NCI-H2196 treated with DMSO at 0.1 percent for 48 hours (cell line): ENCODE measurements around the gene MEIS3.
"Not testable (repeated sequence)": the region's sequence is repeated elsewhere in the genome, so short reads cannot be mapped to it uniquely, and the experiment has no call there.

ENCODE experiments used
- DNase-seq: peaks from one replicate; lab custom pipeline; 2025; ENCODE audit not compliant: unreplicated experiment; lab: John Stamatoyannopoulos, UW

The MEIS3 gene

GRCh38 chr19:47388721-47389120, 30.6 kb downstream of the MEIS3 start:
- not testable (repeated sequence) for DNase-seq

DNA sequence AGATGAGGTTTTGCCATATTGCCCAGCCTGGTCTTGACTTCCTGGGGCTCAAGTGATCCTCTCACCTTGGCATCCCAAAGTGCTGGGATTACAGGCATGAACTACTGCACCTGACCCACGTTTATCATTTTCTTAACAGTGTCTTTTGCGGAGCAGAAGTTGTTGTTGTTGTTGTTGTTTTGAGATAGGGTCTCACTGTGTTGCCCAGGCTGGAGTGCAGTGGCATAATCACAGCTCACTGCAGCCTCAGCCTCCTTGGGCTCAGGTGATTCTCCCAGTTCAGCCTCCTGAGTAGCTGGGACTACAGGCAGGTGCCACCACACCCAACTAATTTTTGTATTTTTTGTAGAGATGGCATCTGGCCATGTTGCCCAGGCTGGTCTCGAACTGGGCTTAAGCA, 31.7 kb downstream of the MEIS3 start:
- not testable (repeated sequence) for DNase-seq

- not testable (repeated sequence) for DNase-seq
These were observed 32.7 kb downstream of the MEIS3 start for GRCh38 chr19:47386582-47386981.

- not testable (repeated sequence) for DNase-seq
These were observed 34.8 kb downstream of the MEIS3 start for GRCh38 chr19:47384533-47384932.

DNA sequence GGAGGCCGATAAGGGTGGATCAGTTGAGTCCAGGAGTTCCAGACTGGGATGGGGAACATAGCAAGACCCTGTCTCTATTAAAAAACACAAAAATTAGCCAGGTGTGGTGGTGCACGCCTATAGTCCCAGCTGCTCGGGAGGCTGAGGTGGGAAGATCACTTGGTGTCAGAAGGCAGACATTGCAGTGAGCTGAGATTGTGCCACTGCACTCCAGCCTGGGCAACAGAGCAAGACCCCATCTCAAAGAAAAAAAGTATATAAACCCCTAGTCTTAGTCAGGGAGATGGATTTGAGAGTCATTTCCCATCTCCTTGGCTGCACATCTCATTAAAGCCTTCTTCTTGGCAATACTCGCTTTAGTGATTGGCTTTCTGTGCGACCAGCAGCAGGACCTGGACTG, 35.4 kb downstream of the MEIS3 start:
- DNase-seq: not testable (repeated sequence)

- no peak for DNase-seq
These were observed 37.6 kb downstream of the MEIS3 start for GRCh38 chr19:47381653-47382279.

GRCh38 chr19:47381121-47381520, 38.2 kb downstream of the MEIS3 start:
- no peak for DNase-seq

DNA sequence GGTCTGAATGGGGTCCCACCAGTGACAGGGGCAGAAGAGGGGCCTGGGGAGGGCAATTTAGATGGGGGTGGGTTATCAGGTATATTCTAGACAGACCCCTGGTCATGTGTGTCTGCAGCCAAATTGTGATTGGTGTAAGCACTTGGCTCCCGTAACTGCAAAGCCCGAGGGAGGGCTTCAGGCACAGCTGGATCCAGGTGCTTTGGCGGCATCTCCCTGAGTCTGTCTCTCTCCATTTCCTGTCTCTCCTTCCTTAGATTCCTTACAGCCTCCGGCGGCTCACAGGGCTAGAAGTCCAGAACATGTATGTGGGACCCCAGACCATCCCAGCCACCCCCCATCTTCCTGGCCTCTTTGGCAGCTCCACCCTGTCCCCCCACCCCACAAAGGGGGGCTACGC, 38.8 kb downstream of the MEIS3 start:
- no peak for DNase-seq

GRCh38 chr19:47379381-47379938, 39.9 kb downstream of the MEIS3 start:
- no peak for DNase-seq

- no peak for DNase-seq
These were observed 41.1 kb downstream of the MEIS3 start for GRCh38 chr19:47378246-47378645.

- DNase-seq: no peak
These were observed 41.5 kb downstream of the MEIS3 start for GRCh38 chr19:47377801-47378200.

GRCh38 chr19:47377208-47377701, 42.1 kb downstream of the MEIS3 start:
- DNase-seq: peak; percentile 58

- no peak for DNase-seq
These were observed 42.7 kb downstream of the MEIS3 start for GRCh38 chr19:47376589-47377144.

DNA sequence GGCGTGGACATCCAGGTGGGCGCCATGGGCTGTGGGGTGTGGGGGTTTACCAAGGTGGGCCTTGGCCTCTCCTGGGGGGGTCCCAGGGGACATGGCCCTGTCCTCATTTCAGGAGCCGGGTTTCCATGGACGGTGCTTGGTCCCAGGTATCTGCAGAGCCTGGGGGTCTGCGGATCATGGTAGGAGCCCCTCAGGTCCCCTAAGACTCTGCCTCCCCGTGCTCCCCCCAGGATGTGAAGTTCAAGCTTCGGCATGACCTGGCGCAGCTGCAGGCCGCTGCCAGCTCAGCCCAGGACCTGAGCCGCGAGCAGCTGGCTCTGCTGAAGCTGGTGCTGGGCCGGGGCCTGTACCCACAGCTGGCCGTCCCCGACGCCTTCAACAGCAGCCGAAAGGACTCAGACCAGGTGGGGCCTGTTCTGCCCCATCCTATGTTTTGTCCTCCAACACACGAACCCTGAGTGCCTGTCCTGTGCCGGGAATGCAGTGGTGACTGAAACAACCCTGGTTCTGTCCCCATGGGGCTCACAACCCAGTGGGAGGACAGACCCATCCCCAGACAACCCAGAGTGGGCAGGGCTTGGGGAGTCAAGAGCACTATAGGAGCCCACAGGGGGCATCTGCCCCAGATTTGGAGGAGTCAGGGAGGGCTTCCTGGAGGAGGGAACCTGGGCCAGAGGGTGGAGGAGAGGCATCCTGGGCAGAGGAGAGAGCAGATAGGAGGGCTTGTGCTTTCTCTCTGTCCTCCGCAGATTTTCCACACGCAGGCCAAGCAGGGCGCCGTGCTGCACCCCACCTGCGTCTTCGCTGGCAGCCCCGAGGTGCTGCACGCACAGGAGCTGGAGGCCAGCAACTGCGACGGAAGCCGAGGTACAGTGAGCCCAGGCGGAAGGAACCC, 43.4 kb downstream of the MEIS3 start:
- DNase-seq: no peak

DNA sequence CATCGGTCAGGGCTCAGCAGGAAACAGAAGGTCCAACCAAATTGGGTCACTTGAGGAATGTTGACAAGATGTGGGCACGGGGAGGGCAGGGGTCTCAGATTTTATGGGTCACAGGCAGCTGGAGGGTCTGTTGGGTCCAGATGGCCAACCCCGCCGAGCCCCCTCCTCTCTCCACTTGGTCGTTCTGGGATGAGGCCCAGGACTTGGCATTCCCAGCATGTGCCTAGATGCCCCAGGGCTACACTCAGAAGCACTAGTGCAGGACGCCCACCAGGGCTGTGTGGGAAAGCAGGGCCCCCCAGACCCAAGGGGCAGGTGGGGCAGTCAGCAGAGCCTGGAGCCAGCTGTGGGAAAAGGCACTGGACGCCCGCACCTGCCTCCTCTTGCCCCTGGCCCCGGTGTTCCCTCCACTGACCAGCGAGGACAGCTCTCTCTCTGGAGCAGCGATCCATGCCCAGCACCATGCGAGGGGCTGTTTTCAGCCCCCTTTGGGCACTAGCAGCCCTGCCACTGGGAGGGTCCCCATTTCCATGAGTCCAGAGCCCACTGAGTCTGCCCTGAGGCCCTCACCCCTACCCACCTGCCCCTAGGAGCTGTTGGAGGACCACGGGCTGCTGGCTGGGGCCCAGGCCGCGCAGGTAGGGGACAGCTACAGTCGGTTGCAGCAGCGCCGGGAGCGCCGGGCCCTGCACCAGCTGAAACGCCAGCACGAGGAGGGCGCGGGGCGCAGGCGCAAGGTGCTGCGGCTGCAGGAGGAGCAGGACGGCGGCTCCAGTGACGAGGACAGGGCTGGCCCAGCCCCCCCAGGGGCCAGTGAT, 44.2 kb downstream of the MEIS3 start:
- DNase-seq: no peak

DNA sequence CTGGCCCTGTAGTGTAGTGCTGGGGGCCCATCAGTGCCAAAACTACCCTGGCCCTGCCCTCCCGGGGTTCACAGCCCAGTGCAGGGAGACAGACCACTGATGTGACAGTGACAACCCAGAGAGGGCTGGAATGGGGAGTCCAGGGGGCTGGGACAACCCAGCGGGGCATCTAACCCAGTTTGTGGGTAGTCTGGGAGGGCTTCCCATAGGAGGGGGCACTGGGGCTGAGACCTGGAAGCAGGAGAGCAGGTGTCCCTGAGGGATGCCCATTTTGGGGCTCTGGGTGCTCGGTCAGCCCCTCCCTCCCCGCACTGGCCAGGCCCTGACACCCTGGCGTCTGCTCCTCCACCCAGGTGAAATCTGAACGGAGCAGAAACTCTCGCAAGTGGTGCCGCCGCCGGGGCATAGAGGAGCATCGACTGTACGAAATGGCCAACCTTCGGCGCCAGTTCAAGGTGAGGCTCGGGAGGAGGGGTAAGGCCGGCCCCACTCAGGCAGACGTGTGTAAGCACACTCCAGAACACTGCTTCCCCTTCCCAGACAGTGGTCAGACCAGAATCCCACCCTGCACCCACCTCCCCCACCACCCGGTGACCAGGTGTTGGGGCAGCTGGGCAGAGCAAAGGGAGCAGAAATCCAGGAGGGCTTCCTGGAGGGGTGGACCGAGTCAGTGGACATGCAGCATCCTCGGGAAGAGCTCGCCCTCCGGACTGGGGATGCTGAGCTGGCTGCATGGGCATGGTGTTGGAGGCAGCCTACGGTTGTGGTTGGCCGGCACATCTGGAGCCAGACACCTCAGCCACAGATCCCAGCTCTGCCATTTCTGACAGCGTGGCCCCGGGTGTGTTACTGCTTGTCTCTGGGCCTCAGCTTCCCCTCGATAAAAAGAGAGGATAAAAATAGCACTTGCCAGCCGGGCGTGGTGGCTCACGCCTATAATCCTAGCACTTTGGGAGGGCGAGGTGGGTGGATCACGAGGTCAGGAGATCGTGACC, 45.8 kb downstream of the MEIS3 start:
- DNase-seq: no peak

DNA sequence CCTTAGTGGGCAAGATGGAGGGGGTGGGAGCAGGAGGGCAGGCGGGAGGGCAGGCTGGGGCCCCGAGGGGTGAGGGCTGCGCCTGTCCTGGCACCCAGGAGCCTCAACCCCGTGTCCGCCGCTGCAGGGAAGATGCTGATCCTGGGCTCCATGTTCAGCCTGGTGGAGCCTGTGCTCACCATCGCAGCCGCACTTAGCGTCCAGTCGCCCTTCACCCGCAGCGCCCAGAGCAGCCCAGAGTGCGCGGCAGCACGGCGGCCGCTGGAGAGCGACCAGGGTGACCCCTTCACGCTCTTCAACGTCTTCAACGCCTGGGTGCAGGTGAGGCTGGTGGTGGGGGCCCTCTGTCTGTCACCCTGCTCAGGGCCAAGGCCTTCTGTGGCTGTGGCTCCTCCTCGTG, 46.7 kb downstream of the MEIS3 start:
- no peak for DNase-seq

DNA sequence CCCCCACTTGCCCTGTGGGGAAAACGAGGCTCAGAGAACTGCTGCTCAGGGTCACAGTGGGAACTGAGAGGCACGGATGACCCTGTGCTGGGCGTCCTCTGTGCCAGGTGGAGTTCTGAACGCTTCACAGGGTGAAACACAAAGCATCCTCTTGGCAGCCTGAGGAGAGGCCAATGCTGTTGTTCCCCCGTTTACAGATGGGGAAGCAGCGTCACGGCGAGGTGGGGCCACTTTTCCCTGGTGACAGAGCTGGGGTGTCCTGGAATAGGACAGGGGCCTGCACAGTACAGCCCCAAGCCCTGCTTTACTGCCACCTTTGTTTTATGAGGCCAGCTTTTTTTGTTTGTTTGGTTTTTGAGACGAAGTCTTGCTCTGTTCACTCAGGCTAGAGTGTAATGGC, 48.1 kb downstream of the MEIS3 start:
- DNase-seq: no peak

GRCh38 chr19:47370045-47370611, 49.2 kb downstream of the MEIS3 start:
- no peak for DNase-seq
